Brain microvascular endothelial cell (primary cell): ENCODE data around the gene SPDYC.
A peak's percentile ranks its signal among the peaks of the same experiment; 100 is the strongest.

Experiments used
- DNase-seq: peaks from one replicate; pipeline ENCODE4 v3.0.0-alpha.2; 2020
- H3K27ac ChIP-seq: fragments of 250-450 bp; sonication (Bioruptor Pico); 2 replicates; pipeline ENCODE4 v1.5.1; 2020; ENCODE audit warnings: mild to moderate bottlenecking, moderate library complexity
- H3K27me3 ChIP-seq: fragments of 250-450 bp; sonication (Bioruptor Pico); replicated peaks from 2 replicates; pipeline ENCODE4 v1.5.1; 2020; ENCODE audit warnings: mild to moderate bottlenecking
- H3K36me3 ChIP-seq: fragments of 250-450 bp; sonication (Bioruptor Pico); replicated peaks from 2 replicates; pipeline ENCODE4 v1.5.1; 2020; ENCODE audit warnings: mild to moderate bottlenecking
- H3K4me3 ChIP-seq: 2 replicates; pipeline ENCODE4 v1.5.1; 2011; ENCODE audit warnings: low read depth, mild to moderate bottlenecking, control low read depth, low read length, moderate library complexity
- CTCF ChIP-seq: IDR thresholded peaks from 2 replicates; pipeline ENCODE4 v1.5.1; 2011; ENCODE audit warnings: low read depth, mild to moderate bottlenecking, moderate library complexity, low read length, control low read depth, inconsistent platforms; ENCODE audit errors: missing control alignments
- in situ Hi-C: cut with HindIII; loops from 2 replicates; pipeline ENCODE4 v1.10.0; 2017; ENCODE audit warnings: low sequenced_read_pairs, low pct_ligation_motif_present

SPDYC gene

GRCh38 chr11:65216830-65217229 is 46.8 kb downstream of the SPDYC start:
- peak; percentile 15 for TF ChIP-seq CTCF
- Histone ChIP-seq H3K27ac (no peak overlapping the region), H3K27me3 (no peaks in the 10 kb centered on the region), H3K4me3 (no peak overlapping the region), H3K36me3 (no peaks in the 10 kb centered on the region)
- in situ Hi-C loops: no loop called here
- DNase-seq: no peak

- in situ Hi-C loops: no loop called here
- no peaks in the 10 kb centered on the region for H3K36me3 ChIP-seq
- no peak overlapping the region for H3K4me3 ChIP-seq
- no peak for DNase-seq
- H3K27me3 ChIP-seq: no peaks in the 10 kb centered on the region
- no peak overlapping the region for H3K27ac ChIP-seq
- no peak for TF ChIP-seq CTCF
Measured at GRCh38 chr11:65217441-65218423, 47.7 kb downstream of the SPDYC start.

GRCh38 chr11:65218446-65218845 is 48.4 kb downstream of the SPDYC start:
- H3K27me3 ChIP-seq: no peaks in the 10 kb centered on the region
- H3K4me3 ChIP-seq: no peak overlapping the region
- no peaks in the 10 kb centered on the region for H3K36me3 ChIP-seq
- DNase-seq: no peak
- in situ Hi-C loops: no loop called here
- TF ChIP-seq CTCF: no peak
- H3K27ac ChIP-seq: no peak overlapping the region

GRCh38 chr11:65219930-65220213 is 49.8 kb downstream of the SPDYC start:
- Histone ChIP-seq H3K4me3 (no peak overlapping the region), H3K36me3 (no peaks in the 10 kb centered on the region), H3K27me3 (no peaks in the 10 kb centered on the region), H3K27ac (no peak overlapping the region)
- in situ Hi-C loops: no loop called here
- no peak for TF ChIP-seq CTCF
- DNase-seq: no peak

- Histone ChIP-seq H3K27me3 (no peaks in the 10 kb centered on the region), H3K4me3 (no peak overlapping the region), H3K27ac (no peak overlapping the region), H3K36me3 (no peaks in the 10 kb centered on the region)
- in situ Hi-C loops: no loop called here
- no peak for TF ChIP-seq CTCF
- DNase-seq: no peak
Measured at GRCh38 chr11:65221026-65221425, 51.0 kb downstream of the SPDYC start.
